Endothelial cell of umbilical vein (primary cell): ENCODE data around the gene KCTD21. TPM values are rescaled to one million over a fixed set of nuclear protein-coding genes. Genes with fewer than 3 reads are reported as not detected.

Source experiments
- BruUV-seq: library from RNA; stranded (reverse); fragments of 400-500 nt; replicated peaks from 2 replicates; lab custom pipeline; 2021; lab: Mats Ljungman, UMichigan
- CTCF ChIA-PET: fragments of 300-600, 350-600 bp; sonication (Branson Sonifier 250); formaldehyde crosslinking; loops from one replicate; lab custom pipeline; 2021; ENCODE audit warnings: antibody characterized with exemption, inconsistent platforms; lab: Charles Lee
- POLR2A ChIA-PET: fragments of 300-600, 350-600 bp; sonication (Branson Sonifier 250); formaldehyde crosslinking; loops from one replicate; lab custom pipeline; 2021; ENCODE audit warnings: antibody characterized with exemption, inconsistent platforms; lab: Charles Lee
- DNase-seq: peaks from one replicate; pipeline ENCODE4 v3.0.0-alpha.2; 2011; ENCODE audit warnings: low read depth, low spot score
- FAIRE-seq: peaks from 2 replicates; lab custom pipeline; 2011; peaks lifted over from hg19 to GRCh38; lab: Jason Lieb, UNC
- H2AFZ ChIP-seq: 2 replicates; pipeline ENCODE4 v1.6.0; 2012; ENCODE audit warnings: low read depth, low read length, control low read depth, inconsistent platforms
- H3K27ac ChIP-seq: 2 replicates; pipeline ENCODE4 v1.5.1; 2011; ENCODE audit warnings: low read depth, mild to moderate bottlenecking, control low read depth, low read length, moderate library complexity; ENCODE audit not compliant: insufficient read depth
- H3K27me3 ChIP-seq, 2 experiments: 2 replicates each; pipeline versions ENCODE4 v1.6.0 to v1.6.1; 2011; ENCODE audit warnings: low read length in 2 of 2, mixed read lengths in 1 of 2; ENCODE audit not compliant: control insufficient read depth in 2 of 2, insufficient read depth in 2 of 2
- H3K36me3 ChIP-seq, 2 experiments: 2 replicates in 1 of 2; 3 replicates in 1 of 2; pipeline ENCODE4 v1.5.1; 2011; ENCODE audit warnings: low read length in 2 of 2, mild to moderate bottlenecking in 1 of 2, moderate library complexity in 1 of 2; ENCODE audit not compliant: control insufficient read depth in 2 of 2, insufficient read depth in 2 of 2; ENCODE audit errors: extremely low read depth in 1 of 2
- H3K4me1 ChIP-seq: 3 replicates; pipeline ENCODE4 v1.5.1; 2011; ENCODE audit warnings: mild to moderate bottlenecking, low read length; ENCODE audit not compliant: control insufficient read depth, insufficient read depth; ENCODE audit errors: extremely low read depth
- H3K4me2 ChIP-seq: 2 replicates; pipeline ENCODE4 v1.6.1; 2011; ENCODE audit warnings: low read length, control low read depth, mixed read lengths; ENCODE audit not compliant: insufficient read depth
- H3K4me3 ChIP-seq, 3 experiments: fragments of 200-600 bp in 1 of 3; sonication (generic), shearing (Covaris generic) in 1 of 3; replicated peaks in 1 of 3; 2 replicates each; pipeline ENCODE4 v1.5.1; 2011 to 2016; ENCODE audit warnings: control low read depth in 3 of 3, low read length in 3 of 3, mild to moderate bottlenecking in 2 of 3, inconsistent platforms in 1 of 3, low read depth in 1 of 3, moderate library complexity in 1 of 3; ENCODE audit not compliant: insufficient read depth in 1 of 3
- H3K79me2 ChIP-seq: 2 replicates; pipeline ENCODE4 v1.6.0; 2012; ENCODE audit warnings: low read length, inconsistent platforms; ENCODE audit not compliant: control insufficient read depth, insufficient read depth
- H3K9ac ChIP-seq: replicated peaks from 2 replicates; pipeline ENCODE3; 2011; ENCODE audit warnings: low read length, control low read depth; ENCODE audit not compliant: insufficient read depth; ENCODE audit errors: extremely low read depth
- H3K9me1 ChIP-seq: replicated peaks from 3 replicates; pipeline ENCODE4 v1.6.0; 2011; ENCODE audit warnings: mild to moderate bottlenecking, low read length; ENCODE audit not compliant: control insufficient read depth, insufficient read depth; ENCODE audit errors: extremely low read depth
- H3K9me3 ChIP-seq: replicated peaks from 2 replicates; pipeline ENCODE4 v1.5.1; 2012; ENCODE audit warnings: low read length, inconsistent platforms; ENCODE audit not compliant: control insufficient read depth, insufficient read depth
- H4K20me1 ChIP-seq: replicated peaks from 2 replicates; pipeline ENCODE3; 2011; ENCODE audit warnings: mild to moderate bottlenecking, low read length; ENCODE audit not compliant: control insufficient read depth, insufficient read depth; ENCODE audit errors: extremely low read depth
- CTCF ChIP-seq, 2 donors: IDR thresholded peaks; 1 replicate in 1 of 2; 2 replicates in 1 of 2; pipeline ENCODE4 v1.5.1; 2011; ENCODE audit warnings: low read length in 2 of 2, mild to moderate bottlenecking in 2 of 2, moderate library complexity in 2 of 2, control low read depth in 1 of 2, inconsistent platforms in 1 of 2, low read depth in 1 of 2; ENCODE audit not compliant: insufficient read depth in 1 of 2; ENCODE audit errors: extremely low read depth in 1 of 2
- EZH2 ChIP-seq: IDR thresholded peaks from 2 replicates; pipeline ENCODE4 v1.6.1; 2012; ENCODE audit warnings: borderline replicate concordance, low read depth, mild to moderate bottlenecking, moderate library complexity, low read length, inconsistent platforms; ENCODE audit not compliant: severe bottlenecking
- GATA2 ChIP-seq: IDR thresholded peaks from 2 replicates; pipeline ENCODE4 v1.7.0; 2011; ENCODE audit warnings: low read depth, mild to moderate bottlenecking, moderate library complexity, mixed read lengths, low read length; ENCODE audit not compliant: insufficient read length, insufficient read depth
- JUN ChIP-seq: IDR thresholded peaks from 2 replicates; pipeline ENCODE4 v1.6.1; 2011; ENCODE audit warnings: borderline replicate concordance, low read depth; ENCODE audit not compliant: insufficient read length, insufficient read depth
- MYC ChIP-seq: IDR thresholded peaks from one replicate; pipeline ENCODE4 v1.6.1; 2011; ENCODE audit warnings: mild to moderate bottlenecking, low read depth, low read length
- POLR2A ChIP-seq: IDR thresholded peaks from 2 replicates; pipeline ENCODE4 v1.6.1; 2012; ENCODE audit warnings: low read depth, mild to moderate bottlenecking, control low read depth, low read length
- POLR2AphosphoS5 ChIP-seq: IDR thresholded peaks from 2 replicates; pipeline ENCODE4 v1.6.1; 2012; ENCODE audit warnings: low read depth, mild to moderate bottlenecking, control low read depth, low read length, moderate library complexity; ENCODE audit not compliant: insufficient read depth
- dilution Hi-C: fragments of 300-500 bp; cut with MboI; formaldehyde crosslinking; loops from one replicate; pipeline ENCODE4 v1.15.0; 2019; ENCODE audit warnings: low sequenced_read_pairs; ENCODE audit not compliant: extremely low pct_ligation_motif_present
- intact Hi-C: fragments of 100-400 bp; cut with micrococcal nuclease; formaldehyde crosslinking; loops from one replicate; pipeline ENCODE4 v1.10.0; 2022
- polyA plus RNA-seq, 4 experiments: library from polyadenylated mRNA; depleted of rRNA in 3 of 4; stranded (reverse) in 3 of 4; unstranded in 1 of 4; fragments of >200 nt; gene quantifications; 2 replicates each; pipeline versions ENCODE4 v1.2.1 to v1.2.3, GENCODE V29; 2011 to 2012; ENCODE audit warnings: missing spikeins in 1 of 4
- total RNA-seq: library from RNA; stranded (reverse); gene quantifications from 2 replicates; pipeline ENCODE4 v1.2.3, GENCODE V29; 2021

Gene KCTD21
- total and polyA plus RNA-seq, 2 donors (not counting 3 experiments of a cell fraction or from before 2014, with no cell fraction given), result 8.5 to 11.9 TPM

GRCh38 chr11:78161962-78162371 is 26.5 kb downstream of the KCTD21 start:
- H3K9ac ChIP-seq, result no peak overlapping the region
- FAIRE-seq, result no peak
- peak; percentile 32 for DNase-seq
- no peak overlapping the region for H3K4me2 ChIP-seq
- H3K27me3 ChIP-seq, result no peaks in the 10 kb centered on the region
- POLR2A ChIA-PET, result no interaction called here
- H3K4me1 ChIP-seq, result no peaks in the 10 kb centered on the region
- no peak for TF ChIP-seq JUN
- TF ChIP-seq POLR2A, result no peak
- TF ChIP-seq EZH2, result no peak
- no peak for TF ChIP-seq MYC
- TF ChIP-seq GATA2, result no peak
- no peak for TF ChIP-seq CTCF (IDR thresholded peaks at IDR 0.05; ENCODE audit: extremely low read depth in 1 of 2, insufficient read depth in 1 of 2, low read depth in 1 of 2, low read length in 2 of 2)
- CTCF ChIA-PET, result interaction anchor here (1.1 to 1.5 kb wide), 2 partner anchors 9 to 10 kb away, joined by 3 to 4 read pairs; no protein-coding TSS in a partner anchor
- no peaks in the 10 kb centered on the region for H3K79me2 ChIP-seq
- H3K9me1 ChIP-seq, result no peaks in the 10 kb centered on the region
- dilution Hi-C loops, result no loop called here
- H3K9me3 ChIP-seq, result no peaks in the 10 kb centered on the region
- no peak overlapping the region for H3K4me3 ChIP-seq
- H3K36me3 ChIP-seq, result no peaks in the 10 kb centered on the region
- intact Hi-C loops, result no loop called here
- no peaks in the 10 kb centered on the region for H4K20me1 ChIP-seq
- H3K27ac ChIP-seq, result no peak overlapping the region
- BruUV-seq, result no TSS peak
- H2AFZ ChIP-seq, result no peak overlapping the region

- intact Hi-C loops, result no loop called here
- no peak overlapping the region for H3K27ac ChIP-seq
- no TSS peak for BruUV-seq
- no peaks in the 10 kb centered on the region for H4K20me1 ChIP-seq
- H3K4me3 ChIP-seq, result no peak overlapping the region
- H3K4me1 ChIP-seq, result no peaks in the 10 kb centered on the region
- no peaks in the 10 kb centered on the region for H3K9me3 ChIP-seq
- FAIRE-seq, result no peak
- no peak overlapping the region for H3K9ac ChIP-seq
- no peak for DNase-seq
- no peak for TF ChIP-seq CTCF (IDR thresholded peaks at IDR 0.05; ENCODE audit: extremely low read depth in 1 of 2, insufficient read depth in 1 of 2, low read depth in 1 of 2, low read length in 2 of 2)
- TF ChIP-seq POLR2AphosphoS5, result no peak
- no peak for TF ChIP-seq GATA2
- POLR2A ChIA-PET, result no interaction called here
- no peaks in the 10 kb centered on the region for H3K36me3 ChIP-seq
- CTCF ChIA-PET, result interaction anchor here (0.5 to 1.5 kb wide), 3 partner anchors 8 to 112 kb away, joined by 3 to 4 read pairs (median 4); no protein-coding TSS in a partner anchor
- dilution Hi-C loops, result no loop called here
- H3K79me2 ChIP-seq, result no peaks in the 10 kb centered on the region
- no peaks in the 10 kb centered on the region for H3K9me1 ChIP-seq
- no peak overlapping the region for H2AFZ ChIP-seq
- no peaks in the 10 kb centered on the region for H3K27me3 ChIP-seq
- no peak overlapping the region for H3K4me2 ChIP-seq
Measured at GRCh38 chr11:78161346-78161745, 27.1 kb downstream of the KCTD21 start.
